NOMO-1 (cell line): ENCODE results near the gene TTC34.
"Not testable (repeated sequence)": the region's sequence is repeated elsewhere in the genome, so short reads cannot be mapped to it uniquely, and the experiment has no call there.

ENCODE experiments used
- DNase-seq, 2 experiments: peaks; one replicate each; lab custom pipeline; 2025; ENCODE audit not compliant: unreplicated experiment in 2 of 2; lab: John Stamatoyannopoulos, UW

The TTC34 gene

DNA sequence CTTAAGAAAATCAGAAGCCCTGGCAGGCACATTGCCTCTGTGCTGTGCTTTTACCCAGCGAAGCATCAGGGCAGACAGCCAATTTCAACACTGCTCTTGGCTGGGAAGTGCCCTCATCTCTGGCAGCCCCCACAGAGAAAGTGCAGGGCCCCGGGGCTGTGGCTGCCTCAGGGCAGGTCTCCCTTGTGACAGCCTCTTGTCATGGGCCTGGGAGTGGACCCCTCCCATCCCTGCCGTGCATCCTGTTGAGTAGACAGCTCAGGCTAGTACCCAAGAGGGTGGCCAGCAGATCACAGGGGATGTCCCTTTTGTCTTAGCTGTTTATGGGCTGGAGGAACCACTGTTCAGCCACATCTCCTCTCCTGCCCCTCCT lies 23.3 kb downstream of the TTC34 start:
- no peak for DNase-seq

DNA sequence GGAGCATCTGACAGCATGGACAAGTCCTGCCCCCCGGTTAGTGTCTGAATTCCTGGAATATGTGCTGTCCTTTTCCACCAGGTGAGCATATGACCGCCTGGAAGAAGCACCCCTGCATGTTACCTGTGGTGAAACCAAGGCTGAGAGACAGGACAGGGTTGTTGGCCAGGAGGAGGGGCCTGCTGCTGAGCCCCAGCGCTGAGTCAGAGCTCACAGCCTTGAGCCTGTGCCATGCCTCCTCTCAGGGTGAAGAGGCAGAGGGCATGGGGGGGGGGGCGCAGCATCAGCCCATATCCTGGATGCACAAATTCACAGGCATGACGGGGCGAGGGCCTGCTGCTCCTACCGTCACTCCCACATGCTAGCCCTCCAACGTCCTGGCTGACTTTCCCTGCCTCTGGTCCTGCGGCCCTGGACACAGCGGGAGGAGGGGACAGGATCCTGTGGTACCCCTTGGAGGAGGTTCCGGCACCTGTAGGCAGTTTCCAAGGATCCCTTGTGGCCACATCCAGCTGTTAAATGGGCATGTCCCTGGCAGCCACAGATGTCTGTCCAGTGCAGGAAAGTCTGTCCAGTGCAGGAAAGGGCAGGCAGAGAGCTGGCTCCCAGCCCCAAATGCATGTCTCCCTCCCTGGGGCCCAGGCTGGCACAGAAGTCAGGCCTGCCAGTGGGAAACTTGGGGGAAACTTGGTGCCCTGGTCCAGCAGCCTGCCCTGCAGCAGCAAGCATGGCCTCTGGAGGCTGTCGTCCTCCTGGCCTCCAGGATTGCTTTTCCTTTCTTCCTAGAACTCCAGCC lies 23.9 kb downstream of the TTC34 start:
- no peak for DNase-seq

DNA sequence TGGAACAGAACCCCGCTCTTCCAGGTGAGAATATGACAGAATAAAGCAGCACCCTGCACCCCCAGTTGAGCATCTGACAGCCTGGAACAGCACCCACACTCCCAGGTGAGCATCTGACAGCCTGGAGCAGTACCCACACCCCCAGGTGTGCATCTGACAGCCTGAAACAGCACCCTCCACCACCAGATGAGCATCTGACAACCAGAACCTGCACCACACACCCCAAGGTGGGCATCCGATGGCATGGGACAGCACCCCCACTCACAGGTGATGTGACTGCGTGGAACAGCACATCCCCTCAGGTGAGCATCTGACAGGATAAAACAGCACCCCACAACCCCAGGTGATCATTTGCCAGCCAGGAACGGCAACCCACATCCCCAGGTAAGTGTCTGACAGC lies 26.2 kb downstream of the TTC34 start:
- not testable (repeated sequence) for DNase-seq

DNA sequence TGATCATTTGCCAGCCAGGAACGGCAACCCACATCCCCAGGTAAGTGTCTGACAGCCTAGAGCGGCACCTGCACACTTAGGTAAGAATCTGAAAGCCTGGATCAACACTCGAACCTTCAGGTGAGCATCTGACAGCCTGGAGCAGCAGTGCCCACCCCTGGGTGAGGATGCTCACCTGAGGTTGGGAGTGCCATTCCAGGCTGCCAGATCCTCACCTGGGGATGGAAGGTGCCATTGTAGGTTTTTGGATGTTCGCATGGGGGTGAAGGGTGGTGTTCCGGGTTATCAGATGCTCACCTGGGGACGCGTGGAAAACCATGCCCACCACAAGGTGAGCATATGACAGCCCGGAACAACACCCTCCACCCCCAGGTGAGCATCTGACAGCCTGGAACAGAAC lies 33.4 kb downstream of the TTC34 start:
- DNase-seq: not testable (repeated sequence)

DNA sequence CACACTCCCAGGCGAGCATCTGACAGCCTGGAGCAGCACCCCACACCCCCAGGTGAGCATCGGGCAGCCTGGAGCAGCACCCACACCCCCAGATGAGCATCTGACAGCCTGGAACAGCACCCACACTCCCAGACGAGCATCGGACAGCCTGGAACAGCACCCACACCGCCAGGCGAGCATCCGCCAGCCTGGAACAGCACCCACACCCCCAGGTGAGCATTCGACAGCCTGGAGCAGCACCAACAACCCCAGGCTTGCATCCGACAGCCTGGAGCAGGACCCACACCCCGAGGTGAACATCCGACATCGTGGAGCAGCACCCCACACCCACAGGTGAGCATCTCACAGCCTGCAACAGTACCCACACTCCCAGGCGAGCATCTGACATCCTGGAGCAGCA lies 42.1 kb downstream of the TTC34 start:
- DNase-seq: not testable (repeated sequence)

DNA sequence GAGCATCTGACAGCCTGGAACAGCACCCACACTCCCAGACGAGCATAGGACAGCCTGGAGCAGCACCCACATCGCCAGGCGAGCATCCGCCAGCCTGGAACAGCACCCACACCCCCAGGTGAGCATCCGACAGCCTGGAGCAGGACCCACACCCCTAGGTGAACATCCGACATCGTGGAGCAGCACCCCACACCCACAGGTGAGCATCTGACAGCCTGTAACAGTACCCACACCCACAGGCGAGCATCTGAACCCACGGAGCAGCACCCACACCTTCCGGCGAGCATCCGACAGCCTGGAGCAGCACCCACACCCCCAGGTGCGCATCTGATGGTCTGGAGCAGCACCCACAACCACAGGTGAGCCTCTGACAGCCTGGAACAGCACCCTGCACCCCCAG lies 44.0 kb downstream of the TTC34 start:
- DNase-seq: not testable (repeated sequence)

DNA sequence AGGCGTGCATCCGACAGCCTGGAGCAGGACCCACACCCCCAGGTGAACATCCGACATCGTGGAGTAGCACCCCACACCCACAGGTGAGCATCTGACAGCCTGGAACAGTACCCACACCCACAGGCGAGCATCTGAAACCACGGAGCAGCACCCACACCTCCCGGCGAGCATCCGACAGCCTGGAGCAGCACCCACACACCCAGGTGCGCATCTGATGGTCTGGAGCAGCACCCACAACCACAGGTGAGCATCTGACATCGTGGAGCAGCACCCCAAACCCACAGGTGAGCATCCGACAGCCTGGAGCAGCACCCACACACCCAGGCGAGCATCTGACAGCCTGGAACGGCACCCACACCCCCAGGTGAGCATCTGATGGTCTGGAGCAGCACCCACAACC lies 46.1 kb downstream of the TTC34 start:
- DNase-seq: not testable (repeated sequence)

DNA sequence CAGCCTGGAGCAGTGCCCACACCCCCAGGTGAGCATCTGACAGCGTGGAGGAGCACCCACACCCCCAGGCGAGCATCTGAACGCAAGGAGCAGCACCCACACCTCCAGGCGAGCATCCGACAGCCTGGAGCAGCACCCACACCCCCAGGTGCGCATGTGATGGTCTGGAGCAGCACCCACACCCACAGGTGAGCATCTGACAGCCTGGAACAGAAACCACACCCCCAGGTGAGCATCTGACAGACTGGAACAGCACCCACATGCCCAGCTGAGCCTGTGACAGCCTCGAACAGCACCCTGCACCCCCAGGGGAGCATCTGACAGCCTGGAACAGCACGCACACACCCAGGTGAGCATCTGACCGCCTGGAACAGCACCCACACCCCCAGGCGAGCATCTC lies 46.9 kb downstream of the TTC34 start:
- DNase-seq: not testable (repeated sequence)

DNA sequence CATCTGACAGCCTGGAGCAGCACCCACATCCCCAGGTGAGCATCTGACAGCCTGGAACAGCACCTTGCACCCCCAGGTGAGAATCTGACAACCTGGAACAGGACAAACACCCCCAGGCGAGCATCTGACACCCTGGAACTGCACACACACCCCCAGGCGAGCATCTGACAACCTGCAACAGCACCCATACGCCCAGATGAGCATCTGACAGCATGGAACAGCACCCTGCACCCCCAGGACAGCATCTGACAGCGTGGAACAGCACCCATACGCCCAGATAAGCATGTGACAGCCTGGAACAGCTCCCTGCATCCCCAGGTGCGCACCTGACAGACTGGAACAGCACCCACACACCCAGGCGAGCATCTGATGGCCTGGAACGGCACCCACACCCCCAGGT lies 49.0 kb downstream of the TTC34 start:
- not testable (repeated sequence) for DNase-seq

DNA sequence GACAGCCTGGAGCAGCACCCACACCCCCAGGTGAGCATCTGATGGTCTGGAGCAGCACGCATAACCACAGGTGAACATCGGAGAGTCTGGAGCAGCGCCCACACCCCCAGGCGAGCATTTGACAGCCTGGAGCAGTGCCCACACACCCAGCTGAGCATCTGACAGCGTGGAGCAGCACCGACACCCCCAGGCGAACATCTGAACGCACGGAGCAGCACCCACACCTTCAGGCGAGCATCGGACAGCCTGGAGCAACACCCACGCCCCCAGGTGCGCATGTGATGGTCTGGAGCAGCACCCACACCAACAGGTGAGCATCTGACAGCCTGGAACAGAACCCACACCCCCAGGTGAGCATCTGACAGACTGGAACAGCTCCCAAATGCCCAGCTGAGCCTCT lies 49.6 kb downstream of the TTC34 start:
- DNase-seq: not testable (repeated sequence)

DNA sequence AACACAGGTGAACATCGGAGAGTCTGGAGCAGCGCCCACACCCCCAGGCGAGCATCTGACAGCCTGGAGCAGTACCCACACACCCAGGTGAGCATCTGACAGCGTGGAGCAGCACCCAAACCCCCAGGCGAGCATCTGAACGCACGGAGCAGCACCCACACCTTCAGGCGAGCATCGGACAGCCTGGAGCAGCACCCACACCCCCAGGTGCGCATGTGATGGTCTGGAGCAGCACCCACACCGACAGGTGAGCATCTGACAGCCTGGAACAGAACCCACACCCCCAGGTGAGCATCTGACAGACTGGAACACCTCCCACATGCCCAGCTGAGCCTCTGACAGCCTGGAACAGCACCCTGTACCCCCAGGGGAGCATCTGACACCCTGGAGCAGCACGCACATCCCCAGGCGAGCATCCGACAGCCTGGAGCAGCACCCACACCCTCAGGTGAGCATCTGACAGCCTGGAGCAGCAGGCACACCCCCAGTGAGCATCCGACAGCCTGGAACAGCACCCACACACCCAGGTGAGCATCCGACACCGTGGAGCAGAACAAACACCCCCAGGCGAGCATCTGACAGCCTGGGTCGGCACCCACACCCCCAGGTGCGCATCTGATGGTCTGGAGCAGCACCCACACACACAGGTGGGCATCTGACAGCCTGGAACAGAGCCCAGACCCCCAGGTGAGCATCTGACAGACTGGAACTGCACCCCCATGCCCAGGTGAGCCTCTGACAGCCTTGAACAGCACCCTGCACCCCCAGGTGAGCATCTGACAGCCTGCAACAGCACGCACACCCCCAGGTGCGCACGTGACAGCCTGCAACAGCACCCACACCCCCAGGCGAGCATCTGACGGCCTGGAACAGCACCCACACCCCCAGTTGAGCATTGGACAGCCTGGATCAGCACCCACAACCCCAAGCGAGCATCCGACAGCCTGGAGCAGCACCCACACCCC lies 50.4 kb downstream of the TTC34 start:
- DNase-seq: not testable (repeated sequence)

DNA sequence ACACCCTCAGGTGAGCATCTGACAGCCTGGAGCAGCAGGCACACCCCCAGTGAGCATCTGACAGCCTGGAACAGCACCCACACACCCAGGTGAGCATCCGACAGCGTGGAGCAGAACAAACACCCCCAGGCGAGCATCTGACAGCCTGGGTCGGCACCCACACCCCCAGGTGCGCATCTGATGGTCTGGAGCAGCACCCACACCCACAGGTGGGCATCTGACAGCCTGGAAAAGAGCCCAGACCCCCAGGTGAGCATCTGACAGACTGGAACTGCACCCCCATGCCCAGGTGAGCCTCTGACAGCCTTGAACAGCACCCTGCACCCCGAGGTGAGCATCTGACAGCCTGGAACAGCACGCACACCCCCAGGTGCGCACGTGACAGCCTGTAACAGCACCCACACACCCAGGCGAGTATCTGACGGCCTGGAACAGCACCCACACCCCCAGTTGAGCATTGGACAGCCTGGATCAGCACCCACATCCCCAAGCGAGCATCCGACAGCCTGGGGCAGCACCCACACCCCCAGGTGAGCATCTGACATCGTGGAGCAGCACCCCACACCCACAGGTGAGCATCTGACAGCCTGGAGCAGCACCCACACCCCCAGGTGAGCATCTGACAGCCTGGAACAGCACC lies 51.3 kb downstream of the TTC34 start:
- not testable (repeated sequence) for DNase-seq

DNA sequence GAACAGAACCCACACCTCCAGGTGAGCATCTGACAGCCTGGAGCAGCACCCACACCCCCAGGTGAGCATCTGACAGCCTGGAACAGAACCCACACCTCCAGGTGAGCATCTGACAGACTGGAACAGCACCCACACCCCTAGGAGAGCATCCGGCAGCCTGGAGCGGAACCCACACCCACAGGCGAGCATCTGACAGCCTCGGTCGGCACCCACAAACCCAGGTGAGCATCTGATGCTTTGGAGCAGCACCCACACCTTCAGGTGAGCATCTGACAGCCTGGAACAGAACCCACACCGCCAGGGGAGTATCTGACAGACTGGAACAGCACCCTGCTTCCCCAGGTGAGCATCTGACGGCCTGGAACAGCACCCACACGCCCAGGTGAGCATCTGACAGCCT lies 52.9 kb downstream of the TTC34 start:
- DNase-seq: not testable (repeated sequence)

DNA sequence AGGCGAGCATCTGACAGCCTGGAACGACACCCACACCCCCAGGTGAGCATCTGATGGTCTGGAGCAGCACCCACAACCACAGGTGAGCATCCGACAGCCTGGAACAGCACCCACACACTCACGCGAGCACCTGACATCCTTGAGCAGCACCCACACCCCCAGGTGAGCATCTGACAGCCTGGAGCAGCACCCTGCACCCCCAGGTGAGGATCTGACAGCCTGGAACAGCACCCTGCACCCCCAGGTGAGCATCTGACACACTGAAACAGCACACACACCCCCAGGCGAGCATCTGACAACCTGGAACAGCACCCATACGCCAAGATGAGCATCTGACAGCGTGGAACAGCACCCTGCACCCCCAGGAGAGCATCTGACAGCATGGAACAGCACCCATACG lies 106.7 kb downstream of the TTC34 start:
- DNase-seq: not testable (repeated sequence)

DNA sequence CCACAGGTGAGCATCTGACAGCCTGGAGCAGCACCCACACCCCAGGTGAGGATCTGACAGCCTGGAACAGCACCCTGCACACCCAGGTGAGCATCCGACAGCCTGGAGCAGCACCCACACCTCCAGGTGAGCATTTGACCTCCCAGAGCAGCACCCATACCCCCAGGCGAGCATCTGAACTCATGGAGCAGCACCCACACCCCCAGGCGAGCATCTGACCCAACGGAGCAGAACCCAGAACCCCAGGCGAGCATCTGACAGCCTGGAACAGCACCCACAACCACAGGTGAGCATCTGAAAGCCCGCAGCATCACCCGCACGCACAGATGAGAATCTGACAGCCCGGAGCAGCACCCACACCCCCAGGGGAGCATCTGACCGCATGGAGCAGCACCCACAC lies 111.3 kb downstream of the TTC34 start:
- DNase-seq: not testable (repeated sequence)

DNA sequence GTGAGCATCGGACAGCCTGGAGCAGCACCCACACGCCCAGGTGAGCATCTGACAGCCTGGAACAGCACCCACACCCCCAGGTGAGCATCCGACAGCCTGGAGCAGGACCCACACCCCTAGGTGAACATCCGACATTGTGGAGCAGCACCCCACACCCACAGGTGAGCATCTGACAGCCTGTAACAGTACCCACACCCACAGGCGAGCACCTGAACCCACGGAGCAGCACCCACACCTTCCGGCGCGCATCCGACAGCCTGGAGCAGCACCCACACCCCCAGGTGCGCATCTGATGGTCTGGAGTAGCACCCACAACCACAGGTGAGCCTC lies 113.2 kb downstream of the TTC34 start:
- DNase-seq: not testable (repeated sequence)

DNA sequence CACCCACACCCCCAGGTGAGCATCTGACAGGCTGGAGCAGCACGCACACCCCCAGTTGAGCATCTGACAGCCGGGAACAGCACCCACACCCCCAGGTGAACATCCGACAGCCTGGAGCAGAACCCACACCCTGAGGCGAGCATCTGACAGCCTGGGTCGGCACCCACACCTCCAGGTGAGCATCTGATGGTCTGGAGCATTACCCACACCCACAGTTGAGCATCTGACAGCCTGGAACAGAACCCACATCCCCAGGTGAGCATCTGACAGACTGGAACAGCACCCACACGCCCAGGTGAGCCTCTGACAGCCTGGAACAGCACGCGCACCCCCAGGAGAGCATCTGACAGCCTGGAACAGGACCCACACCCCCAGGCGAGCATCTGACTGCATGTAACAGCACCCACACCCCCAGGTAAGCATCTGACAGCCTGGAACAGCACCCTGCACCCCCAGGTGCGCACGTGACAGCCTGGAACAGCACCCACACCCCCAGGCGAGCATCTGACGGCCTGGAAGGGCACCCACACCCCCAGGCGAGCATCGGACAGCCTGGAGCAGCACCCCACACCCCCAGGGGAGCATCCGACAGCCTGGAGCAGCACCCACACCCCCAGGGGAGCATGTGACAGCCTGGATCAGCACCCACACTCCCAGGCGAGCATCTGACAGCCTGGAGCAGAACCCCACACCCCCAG lies 113.7 kb downstream of the TTC34 start:
- DNase-seq: not testable (repeated sequence)

DNA sequence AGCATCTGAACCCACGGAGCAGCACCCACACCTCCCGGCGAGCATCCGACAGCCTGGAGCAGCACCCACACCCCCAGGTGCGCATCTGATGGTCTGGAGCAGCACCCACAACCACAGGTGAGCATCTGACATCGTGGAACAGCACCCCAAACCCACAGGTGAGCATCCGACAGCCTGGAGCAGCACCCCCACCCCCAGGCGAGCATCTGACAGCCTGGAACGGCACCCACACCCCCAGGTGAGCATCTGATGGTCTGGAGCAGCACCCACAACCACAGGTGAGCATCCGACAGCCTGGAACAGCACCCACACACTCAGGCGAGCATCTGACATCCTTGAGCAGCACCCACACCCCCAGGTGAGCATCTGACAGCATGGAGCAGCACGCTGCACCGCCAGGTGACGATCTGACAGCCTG lies 114.3 kb downstream of the TTC34 start:
- not testable (repeated sequence) for DNase-seq

DNA sequence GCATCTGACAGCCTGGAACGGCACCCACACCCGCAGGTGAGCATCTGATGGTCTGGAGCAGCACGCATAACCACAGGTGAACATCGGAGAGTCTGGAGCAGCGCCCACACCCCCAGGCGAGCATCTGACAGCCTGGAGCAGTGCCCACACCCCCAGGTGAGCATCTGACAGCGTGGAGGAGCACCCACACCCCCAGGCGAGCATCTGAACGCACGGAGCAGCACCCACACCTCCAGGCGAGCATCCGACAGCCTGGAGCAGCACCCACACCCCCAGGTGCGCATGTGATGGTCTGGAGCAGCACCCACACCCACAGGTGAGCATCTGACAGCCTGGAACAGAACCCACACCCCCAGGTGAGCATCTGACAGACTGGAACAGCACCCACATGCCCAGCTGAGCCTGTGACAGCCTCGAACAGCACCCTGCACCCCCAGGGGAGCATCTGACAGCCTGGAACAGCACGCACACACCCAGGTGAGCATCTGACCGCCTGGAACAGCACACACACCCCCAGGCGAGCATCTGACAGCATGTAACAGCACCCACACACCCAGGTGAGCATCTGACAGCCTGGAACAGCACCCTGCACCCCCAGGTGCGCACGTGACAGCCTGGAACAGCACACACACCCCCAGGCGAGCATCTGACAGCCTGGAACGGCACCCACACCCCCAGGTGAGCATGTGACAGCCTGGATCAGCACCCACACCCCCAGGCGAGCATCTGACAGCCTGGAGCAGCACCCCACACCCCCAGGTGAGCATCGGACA lies 115.2 kb downstream of the TTC34 start:
- not testable (repeated sequence) for DNase-seq

DNA sequence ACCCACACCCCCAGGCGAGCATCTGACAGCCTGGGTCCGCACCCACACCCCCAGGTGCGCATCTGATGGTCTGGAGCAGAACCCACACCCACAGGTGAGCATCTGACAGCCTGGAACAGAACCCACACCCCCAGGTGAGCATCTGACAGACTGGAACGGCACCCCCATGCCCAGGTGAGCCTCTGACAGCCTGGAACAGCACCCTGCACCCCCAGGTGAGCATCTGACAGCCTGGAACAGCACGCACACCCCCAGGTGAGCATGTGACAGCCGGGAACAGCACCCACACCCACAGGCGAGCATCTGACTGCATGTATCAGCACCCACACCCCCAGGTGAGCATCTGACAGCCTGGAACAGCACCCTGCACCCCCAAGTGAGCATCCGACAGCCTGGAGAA lies 115.8 kb downstream of the TTC34 start:
- not testable (repeated sequence) for DNase-seq
